GM21447 (cell line): ENCODE results near the gene KY.

Source experiments
- ATAC-seq: cut with Tn5 transposase; IDR thresholded peaks from one replicate; pipeline ENCODE4 v1.9.1; 2021; ENCODE audit not compliant: unreplicated experiment

Gene KY

GRCh38 chr3:134562055-134562454 is 88.8 kb downstream of the KY start:
- ATAC-seq: no peak

GRCh38 chr3:134559591-134559990 is 91.2 kb downstream of the KY start:
- ATAC-seq: no peak
